ENCODE data around the gene CEBPZOS. TPM values are rescaled to one million over a fixed set of nuclear protein-coding genes. Genes with fewer than 3 reads are reported as not detected.
A peak's percentile ranks its signal among the peaks of the same experiment; 100 is the strongest.

The CEBPZOS gene
- total RNA-seq, result 25.7 and 27.7 TPM in 2 replicates
- 27.8 TPM for polyA plus RNA-seq (2012)

DNA sequence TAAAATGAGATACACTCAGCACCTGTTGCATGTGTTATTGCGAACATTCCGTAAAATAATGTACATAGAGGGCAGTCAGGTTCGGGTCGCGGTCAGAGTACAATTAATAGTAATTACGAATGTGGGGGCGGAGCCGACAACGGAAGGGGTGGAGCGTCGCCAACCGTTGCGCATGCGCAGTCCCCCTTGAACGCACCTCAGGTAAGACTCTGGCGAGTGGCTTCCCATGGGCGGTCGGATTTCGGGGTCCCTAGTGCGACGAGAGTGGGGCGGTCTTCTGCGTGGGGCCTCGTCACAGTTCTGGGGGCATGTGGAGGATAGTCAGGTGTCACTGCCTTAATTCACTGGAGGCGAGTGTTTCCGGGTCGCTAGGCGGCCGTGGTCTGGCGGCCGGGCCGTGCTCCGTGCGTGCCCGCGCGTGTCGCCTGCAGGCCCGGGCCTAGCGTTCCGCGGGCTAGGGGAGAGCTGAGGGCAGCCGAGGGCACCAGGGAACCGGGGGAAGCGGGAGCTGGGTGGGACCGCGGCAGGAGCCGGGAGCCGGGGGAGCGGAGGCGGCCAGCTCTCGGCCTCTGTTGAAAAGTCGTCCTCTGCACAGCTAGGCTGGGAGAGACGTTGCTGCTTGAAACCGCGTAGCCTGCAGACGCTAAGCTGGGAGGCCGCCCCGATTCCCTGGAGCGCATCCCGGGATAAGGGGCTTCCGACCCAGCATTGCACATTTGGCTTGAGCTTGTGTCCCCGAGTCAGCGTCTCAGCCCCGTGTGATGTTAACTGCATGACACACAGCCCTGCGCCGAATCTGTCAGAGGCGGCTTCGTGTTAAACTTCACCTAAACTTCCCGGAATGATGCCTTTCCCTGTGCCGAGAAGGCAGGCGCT is at the start of gene CEBPZOS:
Gene CEBPZOS (plus strand): TSS at position 177 of the 876 bp plus-strand sequence. CDS start 3,209 bp downstream, outside the sequence.
- peak; percentile 84 for DNase-seq (ENCODE audit: low read depth)

DNA sequence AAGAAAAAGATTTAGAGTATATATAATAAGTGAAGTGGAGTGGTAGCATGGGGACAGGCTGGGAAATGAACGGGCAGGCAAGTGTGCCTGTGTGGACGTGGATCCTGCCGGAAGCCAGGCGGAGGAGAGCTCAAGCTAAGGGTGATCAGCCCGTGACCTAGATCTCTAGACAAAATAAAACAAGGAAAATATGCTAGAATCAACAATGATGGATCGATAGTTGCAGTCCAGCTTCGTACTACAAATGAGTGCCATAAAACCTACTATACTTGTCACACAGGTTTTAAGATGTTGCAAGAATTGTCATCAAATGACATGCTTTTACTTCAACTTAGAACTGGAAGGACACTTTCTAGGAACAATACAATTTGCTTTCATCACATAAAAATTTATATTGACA is 48.0 kb upstream of the CEBPZOS start:
- no peak for DNase-seq (ENCODE audit: low read depth)

DNA sequence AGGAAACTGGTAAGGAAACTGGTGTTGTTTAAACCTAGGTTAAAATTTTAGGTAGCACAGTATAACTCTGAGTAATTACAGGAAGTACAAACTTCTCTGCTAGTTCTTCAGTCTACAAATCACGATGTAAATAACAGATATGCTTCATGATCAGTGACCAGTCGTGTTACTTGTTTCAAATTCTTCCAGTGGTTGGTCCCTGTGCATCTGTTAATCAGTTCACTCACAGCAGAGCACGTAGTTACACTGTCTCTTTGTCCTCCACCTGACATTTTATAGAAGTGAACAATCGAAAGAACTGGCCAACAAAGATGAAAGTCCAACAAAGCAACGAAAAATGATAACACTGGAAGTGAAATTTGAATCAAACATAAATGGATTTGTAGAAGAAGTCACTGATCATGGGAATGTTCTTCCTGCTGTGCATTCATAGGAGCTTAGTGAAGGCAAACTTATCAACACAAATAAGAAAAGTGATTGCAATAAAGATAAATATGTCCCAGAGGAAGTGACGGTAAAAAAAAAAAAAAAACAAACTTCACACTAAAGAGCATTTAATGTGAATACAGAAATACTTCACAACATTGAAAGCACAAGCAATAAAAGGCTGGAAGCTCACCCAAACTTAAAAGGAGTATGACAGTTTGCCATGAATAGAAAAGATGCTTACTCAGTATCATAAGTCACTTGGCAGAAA is 46.5 kb upstream of the CEBPZOS start:
- DNase-seq (ENCODE audit: low read depth), result no peak

DNA sequence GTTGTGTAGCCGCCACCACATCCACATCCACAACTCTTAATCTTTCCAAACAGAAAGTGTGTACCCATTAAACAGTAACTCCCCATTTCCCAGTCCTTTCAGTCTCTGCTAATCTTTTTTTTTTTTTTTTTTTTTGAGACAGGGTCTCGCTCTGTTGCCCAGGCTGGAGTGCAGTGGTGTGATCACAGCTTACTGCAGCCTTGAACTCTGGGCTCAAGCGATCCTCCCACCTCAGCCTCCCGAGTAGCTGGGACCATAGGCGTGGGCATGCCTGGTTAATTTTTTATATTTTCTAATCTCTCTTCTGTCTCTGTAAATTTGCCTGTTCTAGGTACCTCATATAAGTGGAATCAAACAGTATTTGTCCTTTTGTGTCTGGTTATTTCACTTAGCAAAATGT is 43.1 kb upstream of the CEBPZOS start:
- no peak for DNase-seq (ENCODE audit: low read depth)

DNA sequence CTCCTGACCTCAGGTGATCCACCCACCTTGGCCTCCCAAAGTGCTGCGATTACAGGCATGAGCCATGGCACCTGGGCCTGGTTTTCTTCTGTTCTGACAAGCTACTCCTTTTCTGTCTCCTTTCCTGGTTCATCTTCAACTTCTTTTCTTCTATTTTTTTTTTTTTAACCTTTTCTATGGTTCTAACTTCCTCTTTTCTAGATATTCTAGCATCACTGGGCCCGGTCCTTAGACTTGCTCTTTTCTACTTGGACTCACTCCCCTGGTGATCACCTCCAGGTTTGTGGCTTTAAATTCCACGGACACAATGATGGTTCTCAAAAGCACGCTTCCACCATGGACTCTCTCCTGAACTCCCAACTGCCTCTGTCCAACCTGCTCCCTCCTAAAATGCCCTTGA is 41.5 kb upstream of the CEBPZOS start:
- no peak for DNase-seq (ENCODE audit: low read depth)

DNA sequence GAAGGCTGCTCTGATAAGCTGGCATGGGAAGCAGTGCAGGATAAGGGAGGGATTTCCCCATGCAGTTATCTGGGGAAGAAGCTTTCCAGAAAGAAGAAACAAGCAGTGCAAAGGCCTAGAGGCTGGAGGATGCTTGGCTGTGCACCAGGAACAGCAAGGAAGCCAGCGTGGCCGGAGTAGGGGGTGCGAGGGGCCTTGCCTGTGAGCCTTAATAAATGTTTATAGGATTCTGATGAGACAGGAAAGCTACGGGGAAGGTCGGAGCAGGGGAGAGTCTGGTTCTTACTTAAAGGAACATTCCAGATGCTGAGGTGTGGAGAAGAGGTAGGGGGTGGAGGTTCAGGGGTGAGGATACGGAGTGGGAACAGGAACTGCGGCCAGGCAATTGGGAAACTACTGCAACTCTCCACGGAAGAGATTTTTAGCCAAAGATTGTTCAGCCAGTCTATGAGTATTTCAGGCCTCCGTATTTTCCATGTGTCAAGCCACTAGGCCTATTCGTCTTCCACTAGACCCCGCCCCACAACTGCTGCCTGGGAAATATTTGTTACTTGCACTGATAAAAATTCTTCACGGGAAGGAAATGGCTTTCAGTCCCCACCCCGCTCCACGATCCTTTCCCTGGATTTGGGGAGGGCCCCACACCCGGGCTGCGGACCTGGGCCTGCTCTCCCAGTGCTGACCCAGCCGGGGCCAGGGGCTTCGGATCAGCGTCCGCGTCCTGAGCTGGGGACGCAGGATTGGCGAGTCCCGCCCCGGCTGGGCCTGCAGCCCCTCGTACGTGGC is 40.0 kb upstream of the CEBPZOS start:
- peak; percentile 61 for DNase-seq (ENCODE audit: low read depth)

DNA sequence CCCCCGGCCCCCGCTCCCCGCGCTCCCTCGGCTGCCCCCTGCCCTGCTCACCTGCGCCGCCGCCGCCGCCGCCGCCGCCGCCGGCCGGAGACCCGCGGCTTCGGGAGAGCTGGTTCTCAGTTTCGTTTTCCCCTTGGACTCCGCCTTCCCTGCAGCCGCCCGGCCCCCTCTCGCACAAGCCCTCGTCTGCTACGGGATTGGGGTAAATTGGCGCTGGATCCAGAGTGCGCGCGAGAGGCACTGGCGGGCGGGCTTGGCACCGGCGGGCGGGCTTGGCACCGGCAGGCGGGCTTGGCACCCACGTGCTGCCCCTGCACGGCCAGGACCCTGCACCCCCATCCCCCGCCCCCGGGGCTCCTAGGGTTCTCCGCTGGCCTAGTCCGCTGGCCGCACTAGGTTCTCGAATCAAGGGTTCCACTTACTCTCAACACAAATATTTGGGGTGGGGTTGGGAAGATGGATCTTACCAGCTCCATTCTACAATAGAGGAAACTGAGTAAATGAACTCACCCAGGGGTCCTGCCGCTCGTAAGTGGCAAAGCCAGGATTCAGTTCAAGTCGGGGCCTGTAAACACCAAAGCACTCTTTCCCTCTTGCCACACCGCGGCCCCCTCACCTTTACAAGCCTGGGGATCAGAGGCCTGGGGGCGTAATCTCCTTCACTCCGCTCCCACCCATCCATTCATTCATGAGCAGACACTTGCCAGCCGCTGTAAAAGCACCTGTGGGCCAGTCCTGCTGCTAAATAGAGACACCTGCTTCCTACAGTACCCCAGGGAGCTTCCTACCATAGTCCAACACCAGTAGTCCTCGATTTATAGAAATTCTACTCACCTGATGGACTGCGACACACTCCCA is 39.2 kb upstream of the CEBPZOS start, which contains the start of gene EIF2AK2:
Gene EIF2AK2 (minus strand): TSS at position 124 of the 858 bp plus-strand sequence. CDS start 9,174 bp downstream, outside the sequence.
- DNase-seq (ENCODE audit: low read depth), result peak; percentile 83

DNA sequence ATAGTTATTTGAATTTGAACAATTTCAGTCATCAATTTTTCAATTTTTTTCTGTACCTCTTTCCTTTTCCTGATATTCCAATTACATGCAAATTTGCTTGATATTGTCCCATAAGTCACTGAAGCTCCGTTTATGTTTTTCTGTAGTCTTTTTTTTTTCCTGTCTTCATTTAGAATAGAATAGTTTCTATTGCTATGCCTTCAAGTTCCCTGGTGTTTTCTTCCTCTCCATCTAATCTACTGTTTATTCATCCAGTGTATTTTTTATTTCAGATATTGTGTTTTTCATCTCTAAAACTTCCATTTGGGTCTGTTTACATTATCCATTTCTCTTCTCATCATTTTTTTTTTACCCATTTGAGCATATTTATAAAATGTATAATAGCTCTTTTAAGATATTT is 31.5 kb upstream of the CEBPZOS start:
- no peak for DNase-seq (ENCODE audit: low read depth)

DNA sequence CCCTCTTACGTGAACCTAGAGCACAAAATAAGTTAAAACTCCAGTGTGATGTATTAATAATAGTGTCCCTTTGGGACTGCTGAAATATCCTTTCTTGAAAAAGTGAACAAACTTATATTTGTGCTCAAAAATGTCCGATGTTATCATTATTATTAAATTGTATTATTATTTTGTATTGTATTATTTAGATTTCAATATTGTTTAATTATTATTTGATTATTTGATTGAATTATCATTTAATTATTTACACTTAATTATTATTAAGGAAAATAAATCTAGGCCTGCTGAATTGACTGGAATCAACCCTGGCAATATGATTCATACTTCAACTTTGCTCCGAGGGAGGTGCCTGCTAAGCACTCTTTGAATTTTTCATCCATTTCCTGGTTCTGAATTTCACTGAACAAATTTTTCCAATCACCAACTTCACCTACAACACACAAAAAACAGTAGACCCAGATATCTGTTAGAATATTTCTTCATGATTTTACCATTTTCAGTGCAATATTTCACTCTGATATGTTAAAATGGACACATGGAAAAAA is 28.6 kb upstream of the CEBPZOS start:
- DNase-seq (ENCODE audit: low read depth), result no peak

DNA sequence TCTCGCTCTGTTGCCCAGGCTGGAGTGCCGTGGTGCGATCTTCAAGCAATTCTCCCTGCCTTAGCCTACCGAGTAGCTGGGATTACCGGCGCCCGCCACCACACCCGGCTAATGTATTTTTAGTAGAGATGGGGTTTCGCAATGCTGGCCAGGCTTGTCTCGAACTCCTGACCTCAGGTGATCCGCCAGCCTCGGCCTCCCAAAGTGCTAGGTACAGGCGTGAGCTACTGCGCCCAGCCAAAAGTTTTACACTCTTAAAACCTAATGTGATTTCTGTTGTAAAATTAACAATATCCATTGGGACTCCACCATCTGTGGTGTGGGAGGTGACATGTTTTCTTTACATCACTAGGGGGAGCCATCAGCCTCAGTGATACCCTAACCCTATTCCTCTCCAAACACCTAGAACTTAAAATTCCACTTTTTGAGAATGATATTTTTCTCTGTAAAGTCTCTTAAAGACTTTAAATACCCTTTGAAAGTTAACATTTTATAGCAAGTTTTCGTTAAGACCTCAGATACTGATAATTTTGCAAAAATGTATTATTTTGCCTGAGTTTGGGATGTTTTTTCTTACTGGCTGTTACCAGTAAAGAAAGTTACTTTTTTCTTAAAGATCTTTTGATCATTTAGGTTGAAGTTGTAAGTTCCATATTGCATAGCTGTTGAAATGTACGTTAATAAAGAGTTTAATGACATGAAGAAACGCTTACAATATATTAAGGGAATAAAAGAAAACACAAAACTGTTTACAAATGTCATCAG is 27.9 kb upstream of the CEBPZOS start:
- peak; percentile 50 for DNase-seq (ENCODE audit: low read depth)

DNA sequence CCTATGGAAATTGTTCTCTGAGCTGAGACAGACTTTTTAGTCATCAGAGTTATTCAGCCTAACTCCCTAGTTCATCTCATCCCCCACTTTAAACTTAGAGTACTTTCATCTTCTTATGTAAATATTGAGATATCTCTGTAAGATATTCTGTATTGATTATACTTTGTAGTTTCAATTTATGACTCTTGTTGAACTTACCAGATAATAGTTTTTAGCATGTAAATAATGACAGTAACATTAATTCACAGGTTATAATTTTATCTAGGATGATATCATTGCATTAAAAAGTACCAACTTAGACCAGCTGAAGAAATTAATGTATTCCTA is 24.7 kb upstream of the CEBPZOS start:
- no peak for DNase-seq (ENCODE audit: low read depth)

DNA sequence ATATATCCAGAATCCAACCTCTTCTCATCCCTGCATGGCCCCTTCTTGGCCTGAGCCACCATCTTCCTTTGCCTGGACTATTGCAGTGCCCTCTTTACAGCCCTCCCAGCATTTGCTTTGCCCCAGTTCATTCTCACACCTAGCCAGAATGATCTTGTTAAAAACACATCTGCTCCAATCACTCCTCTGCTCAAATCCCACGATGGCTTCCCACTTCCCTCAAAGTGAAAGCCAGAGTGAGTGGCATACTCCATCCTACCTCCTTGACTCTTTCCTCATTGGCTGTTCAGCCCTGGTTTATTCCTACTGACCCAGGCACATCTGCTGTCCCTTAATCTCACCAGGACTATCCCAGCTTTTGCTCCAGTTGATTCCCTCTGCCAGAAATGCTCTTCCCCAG is 22.6 kb upstream of the CEBPZOS start:
- peak; percentile 42 for DNase-seq (ENCODE audit: low read depth)

DNA sequence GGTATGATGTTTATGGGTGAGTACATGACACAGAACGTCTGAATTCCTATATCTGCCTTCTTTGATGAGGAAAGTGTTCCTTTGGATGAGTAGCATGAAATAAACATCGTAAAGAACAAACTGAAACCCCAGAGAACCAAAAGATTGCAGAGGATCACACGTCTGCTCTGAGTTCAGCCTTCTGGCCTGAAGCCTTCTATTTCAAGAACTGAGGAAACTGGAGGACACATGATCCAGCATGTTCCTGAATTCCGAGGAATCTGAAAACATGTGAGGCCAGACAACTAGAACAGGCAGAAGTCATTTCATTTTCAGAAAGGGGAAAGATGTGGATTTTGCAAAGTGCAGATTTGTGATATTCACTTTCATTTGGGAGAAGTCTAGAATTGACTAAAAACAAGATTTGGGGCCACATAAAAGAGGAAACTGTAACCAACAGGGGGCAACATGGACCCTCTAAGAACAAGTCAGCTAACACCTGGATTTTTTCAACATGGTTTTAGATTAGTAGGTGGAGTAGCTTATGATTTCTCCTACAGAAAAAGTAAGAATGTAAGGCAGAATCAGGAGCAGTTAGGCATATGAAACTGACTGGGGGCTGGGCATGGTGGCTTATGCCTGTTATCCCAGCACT is 16.2 kb upstream of the CEBPZOS start:
- DNase-seq (ENCODE audit: low read depth), result no peak

DNA sequence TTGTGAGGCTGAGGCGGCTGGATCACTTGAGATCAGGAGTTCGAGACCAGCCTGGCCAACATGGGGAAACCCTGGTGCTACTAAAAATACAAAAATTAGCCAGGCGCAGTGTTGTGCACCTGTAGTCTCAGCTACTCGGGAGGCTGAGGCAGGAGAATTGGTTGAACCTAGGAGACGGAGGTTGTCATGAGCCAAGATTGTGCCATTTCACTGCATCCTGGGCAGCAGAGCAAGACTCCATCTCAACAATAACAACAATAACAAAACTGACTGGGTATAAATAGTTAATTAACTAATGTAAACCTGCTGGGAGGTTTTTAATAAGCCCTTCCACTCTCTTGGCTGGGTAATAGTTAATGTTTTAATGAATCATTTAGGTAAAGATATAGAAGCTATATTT is 15.7 kb upstream of the CEBPZOS start:
- no peak for DNase-seq (ENCODE audit: low read depth)

DNA sequence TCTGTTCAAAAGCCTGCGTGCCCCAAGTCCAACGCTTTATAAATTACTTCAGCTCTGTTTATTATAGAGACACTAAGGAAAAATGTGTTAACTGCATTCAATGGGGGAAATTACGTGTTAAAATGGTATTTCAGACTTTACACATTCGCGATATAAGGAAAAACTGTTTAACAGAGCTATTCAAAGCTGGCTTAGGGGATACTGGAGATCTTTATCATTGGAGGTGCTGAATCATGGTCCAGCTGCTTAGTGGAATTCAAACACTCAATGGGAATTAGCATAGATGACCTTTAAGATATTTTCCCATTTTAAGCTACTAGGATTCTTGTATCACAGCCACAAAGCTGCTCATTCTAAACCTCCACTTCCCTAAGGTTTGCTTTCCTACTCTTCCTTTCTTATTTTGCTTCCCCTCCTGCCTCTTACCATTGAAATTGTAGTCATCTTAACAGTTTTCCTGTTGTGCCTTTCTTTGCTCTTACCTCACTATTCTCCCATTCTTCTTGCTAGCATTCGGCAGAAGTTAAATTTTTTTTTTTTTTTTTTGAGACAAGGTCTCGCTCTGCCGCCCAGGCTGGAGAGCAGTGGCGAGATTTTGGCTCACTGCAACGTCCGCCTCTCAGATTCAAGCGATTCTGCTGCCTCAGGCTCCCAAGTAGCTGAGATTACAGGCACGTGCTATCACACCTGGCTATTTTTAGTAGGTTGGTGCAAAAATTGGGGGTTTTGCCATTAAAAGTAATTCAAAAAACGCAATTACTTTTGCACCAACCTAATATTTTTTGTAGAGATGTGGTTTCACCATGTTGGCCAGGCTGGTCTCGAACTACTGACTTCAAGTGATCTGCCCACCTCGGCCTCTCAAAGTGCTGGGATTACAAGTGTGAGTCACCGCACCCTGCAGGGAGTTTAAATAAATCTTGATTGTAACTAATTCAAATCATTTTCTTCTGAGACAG is 14.3 kb upstream of the CEBPZOS start:
- DNase-seq (ENCODE audit: low read depth), result no peak

DNA sequence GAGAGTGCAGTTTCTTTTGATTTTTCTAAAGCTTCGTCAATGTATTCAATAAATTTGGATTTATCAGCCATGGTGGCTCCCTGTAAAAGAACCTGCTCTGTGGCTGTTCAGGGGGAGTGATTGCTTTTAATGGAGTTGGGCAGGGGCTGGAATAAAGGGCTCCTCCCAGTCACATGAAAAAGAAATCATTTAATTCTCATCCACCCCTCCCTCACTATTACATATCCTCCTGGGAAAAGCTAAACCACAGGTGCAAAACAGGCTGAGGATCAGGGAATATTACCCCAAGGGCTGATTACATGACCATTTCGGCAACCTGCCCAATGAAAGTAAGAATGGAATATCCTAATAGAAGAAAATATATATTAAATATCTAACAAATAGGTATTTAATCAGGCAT is 7.7 kb upstream of the CEBPZOS start, which contains the start of gene SULT6B1:
Gene SULT6B1 (minus strand): TSS at position 101 of the 400 bp plus-strand sequence. CDS start 30 bp downstream, at position 71.
- no peak for DNase-seq (ENCODE audit: low read depth)

DNA sequence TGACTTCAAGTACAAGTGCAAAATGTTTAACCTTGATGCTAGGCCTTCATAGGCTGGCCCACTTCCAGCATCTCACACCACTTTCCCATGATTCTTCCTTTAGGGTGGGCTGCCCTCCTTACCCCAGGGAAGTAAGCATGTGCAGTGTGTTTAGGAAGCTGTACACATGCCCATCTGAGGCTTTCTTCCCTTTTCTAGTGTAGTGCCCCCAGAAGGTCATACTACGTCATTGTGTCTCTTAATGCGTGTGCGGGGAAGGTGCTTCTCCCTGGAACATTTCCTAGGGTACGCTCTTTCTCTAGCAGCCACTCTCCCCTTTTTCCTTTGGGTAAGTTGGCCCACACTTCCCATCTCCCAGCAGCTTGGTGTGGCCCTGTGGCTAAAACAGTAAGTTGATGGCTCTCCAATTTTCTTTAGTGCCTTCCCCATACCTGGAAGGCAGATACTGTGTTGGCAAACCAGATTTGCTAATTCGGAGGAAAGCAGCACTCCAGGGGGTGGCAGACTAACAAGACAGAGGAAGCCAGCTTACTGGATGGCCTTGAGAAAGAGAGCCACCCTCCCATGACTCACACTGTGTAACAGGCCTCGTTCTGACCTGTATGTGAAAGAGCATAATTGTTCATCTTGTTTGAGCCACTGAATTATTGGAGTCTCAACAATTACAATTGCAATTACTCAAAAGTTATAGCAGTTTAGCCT is 6.7 kb upstream of the CEBPZOS start:
- peak; percentile 46 for DNase-seq (ENCODE audit: low read depth)
